Natural killer cell treated with Interleukin-12 subunit alpha and Interleukin-12 subunit beta and Interleukin-15 and Interleukin-18, amount 100 ng/mL, for 72 hours (primary cell): ENCODE data around the gene R3HDM2. TPM values are rescaled to one million over a fixed set of nuclear protein-coding genes. Genes with fewer than 3 reads are reported as not detected.

Experiments used
- ATAC-seq, 2 donors: fragments of 150-1000 bp; cut with Tn5 transposase in 1 of 2; sonication (Bioruptor Pico), chemical (Tn5 transposase) in 1 of 2; 2 replicates each; pipeline ENCODE4 v1.10.0; 2021
- DNase-seq: peaks from one replicate; pipeline ENCODE4 v3.0.0; 2022; ENCODE audit warnings: low spot score
- H3K27ac Mint-ChIP-seq, 2 donors: 1 replicate in 1 of 2; 2 replicates in 1 of 2; pipeline ENCODE4 v1.8.0; 2022; ENCODE audit warnings: mixed read lengths in 2 of 2, mild to moderate bottlenecking in 1 of 2, moderate library complexity in 1 of 2
- H3K27me3 Mint-ChIP-seq, 2 donors: 1 replicate in 1 of 2; 2 replicates in 1 of 2; pipeline ENCODE4 v1.8.0; 2022; ENCODE audit warnings: mixed read lengths in 2 of 2
- H3K36me3 Mint-ChIP-seq: one replicate; pipeline ENCODE4 v1.8.0; 2022; ENCODE audit warnings: mixed read lengths
- H3K4me1 Mint-ChIP-seq, 2 donors: 1 replicate in 1 of 2; 2 replicates in 1 of 2; pipeline ENCODE4 v1.8.0; 2022; ENCODE audit warnings: low read depth in 2 of 2, mixed read lengths in 2 of 2, mild to moderate bottlenecking in 1 of 2
- H3K4me3 Mint-ChIP-seq: one replicate; pipeline ENCODE4 v1.8.0; 2022; ENCODE audit warnings: mixed read lengths
- H3K9me3 Mint-ChIP-seq: 2 replicates; pipeline ENCODE4 v1.8.0; 2022; ENCODE audit warnings: mixed read lengths
- total RNA-seq, 2 donors: library from RNA; stranded (reverse); gene quantifications; one replicate each; pipeline ENCODE4 v1.2.3, GENCODE V29; 2022

Gene R3HDM2
- total RNA-seq, 2 donors from 2014 or later: 55.4 to 57.2 TPM

DNA sequence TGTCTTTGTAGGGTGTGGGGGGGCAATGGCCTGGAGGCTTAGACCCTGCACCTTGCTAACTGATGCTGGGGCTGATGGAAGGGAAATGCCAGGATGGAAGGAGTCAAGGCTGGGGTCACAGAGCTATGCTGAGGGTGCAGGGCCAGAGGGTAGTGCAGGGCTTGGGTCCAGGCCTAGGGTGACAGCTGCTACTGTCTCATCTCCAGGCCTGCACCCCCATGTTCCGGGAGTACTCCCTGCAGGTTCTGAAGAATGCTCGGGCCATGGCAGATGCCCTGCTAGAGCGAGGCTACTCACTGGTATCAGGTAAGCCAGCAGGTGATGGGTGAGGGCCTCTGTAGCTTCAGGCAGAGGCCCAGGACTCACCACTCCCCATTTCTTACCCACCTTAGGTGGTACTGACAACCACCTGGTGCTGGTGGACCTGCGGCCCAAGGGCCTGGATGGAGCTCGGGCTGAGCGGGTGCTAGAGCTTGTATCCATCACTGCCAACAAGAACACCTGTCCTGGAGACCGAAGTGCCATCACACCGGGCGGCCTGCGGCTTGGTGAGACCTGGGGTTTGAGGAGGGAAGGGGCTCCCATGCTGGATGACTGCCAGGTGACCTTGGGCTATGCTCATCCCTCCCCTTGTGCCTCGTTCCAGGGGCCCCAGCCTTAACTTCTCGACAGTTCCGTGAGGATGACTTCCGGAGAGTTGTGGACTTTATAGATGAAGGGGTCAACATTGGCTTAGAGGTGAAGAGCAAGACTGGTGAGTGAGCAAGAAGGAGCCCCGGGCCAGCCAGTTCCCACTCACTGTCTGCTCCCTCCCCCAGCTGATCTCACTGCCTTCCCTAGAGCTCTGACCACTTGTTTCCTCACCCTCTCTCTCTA, 197.2 kb downstream of the R3HDM2 start:
- Mint-ChIP-seq H3K36me3 (peaks cover 19% of the 10 kb centered on the region), H3K27ac (no peak overlapping the region), H3K9me3 (no peaks in the 10 kb centered on the region), H3K27me3 (peaks cover 14 to 15% of the 10 kb centered on the region in 2 donors), H3K4me1 (peaks cover 34 to 52% of the 10 kb centered on the region in 2 donors), H3K4me3 (no peak overlapping the region)
- DNase-seq: no peak
- ATAC-seq: no peak

DNA sequence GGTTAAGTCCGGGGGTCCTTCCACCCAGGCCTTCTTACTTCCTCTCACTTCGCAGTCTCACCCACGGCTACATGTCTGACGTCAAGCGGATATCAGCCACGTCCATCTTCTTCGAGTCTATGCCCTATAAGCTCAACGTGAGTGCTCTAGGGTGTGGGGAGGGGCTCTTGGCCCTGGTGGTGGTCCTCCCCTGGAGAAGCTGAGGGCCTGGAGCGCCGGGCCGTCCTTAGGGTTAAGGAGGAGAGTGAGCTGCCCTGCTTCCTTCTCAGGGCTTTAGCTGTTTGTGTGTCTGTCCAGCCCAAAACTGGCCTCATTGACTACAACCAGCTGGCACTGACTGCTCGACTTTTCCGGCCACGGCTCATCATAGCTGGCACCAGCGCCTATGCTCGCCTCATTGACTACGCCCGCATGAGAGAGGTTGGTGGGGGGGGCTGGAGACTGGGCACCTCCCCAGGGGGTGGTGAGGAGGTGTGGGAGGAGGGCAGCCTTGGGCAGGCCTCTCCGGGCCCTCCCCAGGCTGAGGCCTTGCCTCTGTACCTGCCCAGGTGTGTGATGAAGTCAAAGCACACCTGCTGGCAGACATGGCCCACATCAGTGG, 198.6 kb downstream of the R3HDM2 start:
- ATAC-seq (no peak), DNase-seq (no peak)
- H3K27me3 Mint-ChIP-seq: peaks cover 13 to 14% of the 10 kb centered on the region in 2 donors
- H3K4me1 Mint-ChIP-seq: peaks cover 34 to 51% of the 10 kb centered on the region in 2 donors
- H3K36me3 Mint-ChIP-seq: peaks cover 19% of the 10 kb centered on the region
- no peak overlapping the region for H3K27ac Mint-ChIP-seq
- no peaks in the 10 kb centered on the region for H3K9me3 Mint-ChIP-seq
- peak overlapping the region; percentile 96 for H3K4me3 Mint-ChIP-seq

DNA sequence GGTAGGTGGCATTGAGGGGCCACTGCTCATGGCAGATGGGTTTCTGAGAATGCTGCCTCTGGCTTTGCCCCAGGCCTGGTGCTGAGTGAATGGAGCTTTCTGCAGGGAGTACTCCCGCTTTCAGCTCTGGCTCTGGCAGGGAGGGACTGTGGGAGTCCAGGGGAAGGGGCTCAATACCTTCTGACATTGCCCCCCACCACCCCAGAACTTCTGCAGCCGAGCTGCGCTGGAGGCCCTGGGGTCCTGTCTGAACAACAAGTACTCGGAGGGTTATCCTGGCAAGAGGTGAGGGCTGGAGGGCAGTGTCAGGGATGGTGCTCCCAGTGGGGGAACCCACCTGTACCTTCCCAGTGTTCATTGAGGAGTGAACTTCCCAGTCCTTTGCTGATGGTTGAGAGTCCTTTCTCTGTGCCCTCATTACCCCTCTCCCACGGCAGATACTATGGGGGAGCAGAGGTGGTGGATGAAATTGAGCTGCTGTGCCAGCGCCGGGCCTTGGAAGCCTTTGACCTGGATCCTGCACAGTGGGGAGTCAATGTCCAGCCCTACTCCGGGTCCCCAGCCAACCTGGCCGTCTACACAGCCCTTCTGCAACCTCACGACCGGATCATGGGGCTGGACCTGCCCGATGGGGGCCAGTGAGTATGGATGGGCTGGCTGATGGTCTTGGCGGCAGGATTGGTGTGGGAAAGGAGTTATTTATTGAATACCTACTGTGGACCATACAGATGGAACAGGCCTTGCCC, 199.4 kb downstream of the R3HDM2 start:
- Mint-ChIP-seq H3K4me1 (peaks cover 38 to 48% of the 10 kb centered on the region in 2 donors), H3K27me3 (peaks cover 11 to 14% of the 10 kb centered on the region in 2 donors), H3K9me3 (no peaks in the 10 kb centered on the region)

DNA sequence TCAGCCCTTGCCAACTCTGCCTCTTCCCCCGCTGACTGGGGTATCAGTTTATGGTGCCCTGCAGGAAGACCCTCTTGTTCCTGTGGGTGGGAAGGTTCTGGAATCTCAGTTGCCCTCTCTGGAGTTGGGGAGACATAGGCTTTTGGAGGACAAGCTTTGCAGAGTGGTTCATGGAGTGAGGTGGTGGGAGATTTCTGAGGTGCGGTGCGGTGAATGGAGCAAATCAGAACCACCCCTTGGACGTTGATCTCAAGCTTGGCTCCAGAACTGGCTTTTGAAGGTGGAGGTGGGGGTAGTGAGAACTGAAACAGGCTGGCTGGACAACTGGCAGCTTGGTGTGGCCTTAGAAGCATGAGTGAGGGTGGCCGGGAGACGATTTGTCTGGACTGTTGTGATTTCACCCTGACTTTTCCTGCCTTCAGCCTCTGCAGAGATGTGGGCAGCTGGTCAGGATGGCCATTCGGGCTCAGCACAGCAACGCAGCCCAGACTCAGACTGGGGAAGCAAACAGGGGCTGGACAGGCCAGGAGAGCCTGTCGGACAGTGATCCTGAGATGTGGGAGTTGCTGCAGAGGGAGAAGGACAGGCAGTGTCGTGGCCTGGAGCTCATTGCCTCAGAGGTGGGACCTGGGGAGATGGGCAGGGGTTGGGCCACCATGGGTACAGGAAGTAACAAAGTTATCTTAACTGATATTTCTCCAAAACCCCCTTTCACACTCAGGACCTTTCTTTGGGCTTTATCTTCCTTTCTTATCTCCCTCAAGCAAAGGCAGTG, 200.3 kb downstream of the R3HDM2 start:
- Mint-ChIP-seq H3K27me3 (peaks cover 12 to 23% of the 10 kb centered on the region in 2 donors), H3K36me3 (peaks cover 19% of the 10 kb centered on the region), H3K4me3 (peak overlapping the region; percentile 96), H3K4me1 (peaks cover 41 to 53% of the 10 kb centered on the region in 2 donors), H3K27ac (peak overlapping the region; percentile 98 to 100), H3K9me3 (no peaks in the 10 kb centered on the region)
- no peak for DNase-seq
- ATAC-seq: no peak

More for the DNA sequence above, 199.4 kb downstream of the R3HDM2 start:
- DNase-seq (no peak), ATAC-seq (no peak)
- Mint-ChIP-seq H3K4me3 (peak overlapping the region; percentile 96), H3K36me3 (peaks cover 19% of the 10 kb centered on the region), H3K27ac (peak overlapping the region; percentile 98 to 100)

DNA sequence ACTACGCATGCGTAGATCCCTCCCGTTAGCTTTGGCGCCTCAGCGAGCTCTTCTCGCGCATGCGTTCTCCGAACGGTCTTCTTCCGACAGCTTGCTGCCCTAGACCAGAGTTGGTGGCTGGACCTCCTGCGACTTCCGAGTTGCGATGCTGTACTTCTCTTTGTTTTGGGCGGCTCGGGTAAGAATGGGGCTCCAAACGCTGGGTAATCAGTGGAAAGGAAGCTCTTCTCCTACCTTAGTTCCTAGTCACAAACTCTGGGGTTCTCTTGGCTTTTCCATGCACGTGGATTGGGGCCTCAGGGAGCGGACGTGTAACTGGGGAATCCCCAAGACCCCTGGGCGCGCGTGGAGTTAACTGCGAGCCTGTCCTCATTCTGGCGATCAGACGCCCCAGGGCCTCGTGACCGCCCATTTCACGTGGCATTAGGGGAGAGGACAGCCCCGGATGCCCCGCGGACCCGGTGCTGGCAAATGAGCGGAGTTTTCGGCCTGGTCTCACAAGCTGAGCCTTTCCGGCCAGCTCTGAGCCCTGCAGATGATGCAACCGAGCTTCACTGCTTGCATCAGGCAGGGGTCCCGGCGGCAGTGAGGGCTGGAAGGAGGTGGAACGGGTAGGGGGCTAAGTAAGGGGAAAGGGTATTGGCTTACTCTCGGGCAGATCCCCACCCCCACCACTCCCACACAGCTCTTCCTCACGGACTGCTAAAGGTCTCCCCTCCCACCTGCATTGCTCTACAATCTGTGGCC, 201.0 kb downstream of the R3HDM2 start, which contains the start of gene SHMT2:
Gene SHMT2, plus strand, starts transcription at position 78 of the 747 bp plus-strand sequence. Its CDS starts 68 bp downstream, at position 146.
- peak; percentile 84 to 92 for ATAC-seq
- DNase-seq: peak; percentile 96
- peak within 1 kb of the TSS; percentile 98 to 100 for H3K27ac Mint-ChIP-seq
- H3K4me1 Mint-ChIP-seq: peaks cover 41 to 55% of the 10 kb centered on the region in 2 donors
- H3K4me3 Mint-ChIP-seq: peak within 1 kb of the TSS; percentile 96
- H3K27me3 Mint-ChIP-seq: peaks cover 14 to 25% of the 10 kb centered on the region in 2 donors
- peaks cover 19% of the 10 kb centered on the region for H3K36me3 Mint-ChIP-seq
- H3K9me3 Mint-ChIP-seq: no peaks in the 10 kb centered on the region

DNA sequence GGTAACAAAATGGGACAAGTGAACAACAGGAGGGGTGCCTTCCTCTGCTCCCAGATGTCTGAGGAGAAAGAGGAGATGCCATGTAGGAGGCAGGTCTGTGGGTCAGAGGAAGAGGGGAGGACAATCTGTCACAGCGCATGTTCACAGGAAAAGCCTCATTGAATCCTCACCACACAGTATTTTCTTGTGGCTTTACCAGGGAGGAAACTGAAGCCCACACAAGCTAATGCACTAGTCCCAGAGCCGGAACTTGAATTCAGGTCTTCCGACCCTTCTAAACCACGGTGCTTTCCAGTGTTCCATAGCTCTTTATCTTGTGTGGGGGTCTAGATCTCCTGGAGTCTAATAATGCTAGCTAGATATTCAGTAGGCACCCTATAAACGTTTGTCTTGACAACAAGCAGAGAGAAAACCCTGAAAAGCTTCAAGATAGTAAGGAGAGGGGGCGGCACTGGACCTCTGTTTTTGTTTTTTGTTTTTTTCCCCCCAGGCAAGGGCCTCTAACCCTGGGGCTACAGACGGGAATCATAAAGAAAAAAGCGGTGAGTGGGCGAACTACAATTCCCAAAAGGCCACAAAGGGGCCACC, 201.7 kb downstream of the R3HDM2 start:
- H3K9me3 Mint-ChIP-seq: no peaks in the 10 kb centered on the region
- DNase-seq (no peak), ATAC-seq (peak; percentile 8 to 34)
- peaks cover 42 to 51% of the 10 kb centered on the region in 2 donors for H3K4me1 Mint-ChIP-seq
- peaks cover 14 to 25% of the 10 kb centered on the region in 2 donors for H3K27me3 Mint-ChIP-seq
- peak overlapping the region; percentile 98 to 100 for H3K27ac Mint-ChIP-seq
- peak overlapping the region; percentile 96 for H3K4me3 Mint-ChIP-seq
- peaks cover 13% of the 10 kb centered on the region for H3K36me3 Mint-ChIP-seq

DNA sequence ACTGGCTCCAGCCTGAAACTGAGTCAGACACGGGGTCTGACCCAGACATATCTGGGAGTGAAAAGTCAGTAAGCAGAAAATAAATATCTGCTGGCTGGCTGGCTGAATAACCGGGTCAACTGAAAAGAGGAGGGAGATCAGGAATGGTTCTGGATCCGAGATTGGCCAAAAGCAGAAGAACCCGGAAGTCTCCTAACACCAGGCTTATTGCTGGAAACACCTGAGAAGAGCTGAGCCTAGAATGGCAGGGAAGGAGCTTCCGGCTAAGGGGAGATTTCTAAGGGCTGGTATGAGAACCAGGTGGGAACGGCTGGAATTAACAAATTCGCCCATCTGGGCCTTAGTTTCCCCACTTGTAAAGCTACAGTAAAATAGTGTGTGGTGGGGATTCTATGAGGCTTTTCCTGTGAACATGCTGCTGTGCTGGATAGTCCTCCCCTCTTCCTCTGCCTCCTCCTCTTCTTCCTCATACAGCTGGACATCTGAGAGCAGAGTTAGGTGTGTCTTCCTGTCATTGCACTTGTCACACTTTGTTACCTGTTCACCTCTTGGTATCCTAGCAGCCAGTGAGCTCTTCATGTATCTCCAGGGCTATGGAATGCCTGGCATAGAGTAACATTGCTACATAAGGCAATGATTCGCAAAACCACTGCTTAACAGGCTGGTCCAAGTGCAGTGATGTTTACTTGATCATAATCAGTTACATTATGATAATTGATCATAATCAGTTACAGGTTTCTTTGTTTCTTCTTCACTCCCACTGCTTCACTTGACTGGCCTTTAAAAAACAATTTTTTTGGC, 203.3 kb downstream of the R3HDM2 start:
- DNase-seq: no peak
- Mint-ChIP-seq H3K27me3 (peaks cover 22 to 36% of the 10 kb centered on the region in 2 donors), H3K4me3 (peak overlapping the region; percentile 38), H3K27ac (no peak overlapping the region), H3K4me1 (peaks cover 58 to 65% of the 10 kb centered on the region in 2 donors), H3K36me3 (peaks cover 11% of the 10 kb centered on the region), H3K9me3 (no peaks in the 10 kb centered on the region)
- no peak for ATAC-seq

DNA sequence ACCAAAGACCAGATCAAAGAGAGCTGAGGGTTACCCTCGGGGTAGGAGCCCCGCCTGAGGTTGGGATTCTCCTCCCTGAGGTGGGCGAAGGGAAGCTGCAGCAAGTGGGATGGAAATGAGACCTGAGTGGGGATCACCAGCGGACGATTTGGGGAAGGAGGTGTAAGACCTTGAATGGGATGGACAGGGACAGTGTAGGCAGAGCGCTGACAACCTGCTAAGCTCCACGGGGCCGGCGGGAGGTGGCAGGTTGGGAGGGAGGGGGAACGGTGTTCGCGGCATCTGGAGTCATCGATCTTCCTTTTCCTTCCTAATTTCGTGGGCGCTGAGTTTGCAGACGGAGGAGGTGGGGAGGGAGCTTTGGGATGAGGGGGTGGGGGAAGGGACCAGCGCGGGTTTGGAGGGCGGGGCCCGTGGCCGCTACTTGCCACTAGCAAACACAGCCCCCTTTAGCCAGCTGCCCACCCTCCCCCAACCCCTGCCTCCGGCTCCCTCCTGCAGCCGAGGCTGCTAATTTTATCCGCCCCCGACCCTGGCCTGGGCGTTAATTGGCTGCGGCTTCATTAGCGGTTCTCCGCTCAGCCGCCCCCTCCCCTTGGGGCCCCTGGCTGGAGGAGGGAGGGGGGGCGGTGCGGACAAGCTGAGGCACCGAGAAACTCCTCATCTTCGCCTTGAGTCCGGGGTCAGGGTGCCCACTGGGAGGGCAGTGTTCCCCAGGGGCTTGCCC, 204.1 kb downstream of the R3HDM2 start:
- no peaks in the 10 kb centered on the region for H3K9me3 Mint-ChIP-seq
- ATAC-seq: no peak
- peaks cover 64 to 69% of the 10 kb centered on the region in 2 donors for H3K4me1 Mint-ChIP-seq
- H3K27me3 Mint-ChIP-seq: peaks cover 28 to 42% of the 10 kb centered on the region in 2 donors
- H3K4me3 Mint-ChIP-seq: peak overlapping the region; percentile 38
- H3K36me3 Mint-ChIP-seq: peaks cover 11% of the 10 kb centered on the region
- H3K27ac Mint-ChIP-seq: no peak overlapping the region
- no peak for DNase-seq

DNA sequence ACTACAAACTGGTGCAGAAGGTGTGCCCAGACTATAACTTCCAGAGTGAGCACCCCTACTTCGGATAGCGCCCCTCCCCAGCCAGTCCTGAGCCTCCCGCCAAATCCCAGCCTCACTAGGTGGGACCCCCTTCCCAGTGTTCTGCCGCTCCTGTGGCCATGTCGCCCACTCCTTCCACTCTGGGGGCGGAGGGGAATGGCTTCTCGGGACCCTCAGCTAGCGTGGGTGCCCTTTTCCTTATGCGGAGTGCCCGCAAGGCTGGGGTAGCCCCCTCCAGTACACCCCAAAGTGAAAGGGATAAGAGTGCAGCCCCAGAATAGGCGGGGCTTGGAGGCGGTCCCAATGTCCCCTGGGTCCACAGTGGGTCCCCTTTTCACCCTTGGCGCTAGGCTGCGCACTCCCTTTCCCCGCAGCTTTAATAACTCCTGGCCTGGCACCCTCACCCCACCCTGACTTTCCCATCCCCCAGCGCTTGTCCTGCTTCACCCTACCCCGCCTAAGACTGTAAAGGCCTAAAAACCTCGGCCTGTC, 205.1 kb downstream of the R3HDM2 start:
- H3K27ac Mint-ChIP-seq: no peak overlapping the region
- peaks cover 65 to 70% of the 10 kb centered on the region in 2 donors for H3K4me1 Mint-ChIP-seq
- no peaks in the 10 kb centered on the region for H3K9me3 Mint-ChIP-seq
- peaks cover 35 to 52% of the 10 kb centered on the region in 2 donors for H3K27me3 Mint-ChIP-seq
- ATAC-seq (no peak), DNase-seq (no peak)
- H3K4me3 Mint-ChIP-seq: peak overlapping the region; percentile 38
- H3K36me3 Mint-ChIP-seq: peaks cover 10% of the 10 kb centered on the region

DNA sequence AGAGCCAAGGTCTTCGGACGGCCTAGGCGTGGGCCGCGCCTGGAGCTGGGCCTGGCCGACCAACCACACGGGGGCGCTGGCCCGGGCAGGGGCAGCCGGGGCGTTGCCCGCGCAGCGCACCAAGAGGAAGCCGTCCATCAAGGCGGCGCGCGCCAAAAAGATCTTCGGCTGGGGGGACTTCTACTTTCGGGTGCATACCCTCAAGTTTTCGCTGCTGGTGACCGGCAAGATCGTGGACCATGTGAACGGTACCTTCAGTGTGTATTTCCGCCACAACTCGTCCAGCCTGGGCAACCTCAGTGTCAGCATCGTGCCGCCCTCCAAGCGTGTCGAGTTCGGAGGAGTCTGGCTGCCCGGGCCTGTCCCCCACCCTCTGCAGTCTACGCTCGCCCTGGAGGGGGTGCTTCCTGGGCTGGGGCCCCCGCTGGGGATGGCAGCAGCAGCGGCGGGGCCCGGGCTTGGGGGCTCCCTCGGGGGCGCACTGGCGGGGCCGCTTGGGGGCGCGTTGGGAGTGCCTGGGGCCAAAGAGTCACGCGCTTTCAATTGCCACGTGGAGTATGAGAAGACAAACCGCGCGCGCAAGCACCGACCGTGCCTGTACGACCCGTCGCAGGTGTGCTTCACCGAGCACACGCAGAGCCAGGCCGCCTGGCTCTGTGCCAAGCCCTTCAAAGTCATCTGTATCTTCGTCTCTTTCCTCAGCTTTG, 205.7 kb downstream of the R3HDM2 start:
- ATAC-seq (peak; percentile 54 to 65), DNase-seq (no peak)
- Mint-ChIP-seq H3K4me3 (peak overlapping the region; percentile 62), H3K4me1 (peaks cover 62 to 66% of the 10 kb centered on the region in 2 donors), H3K36me3 (peaks cover 4% of the 10 kb centered on the region), H3K9me3 (no peaks in the 10 kb centered on the region), H3K27me3 (peaks cover 38 to 58% of the 10 kb centered on the region in 2 donors), H3K27ac (no peak overlapping the region)
